Stimulated activated CD8-positive, alpha-beta memory T cell treated with anti-CD3 and anti-CD28 coated beads, Interleukin-15, amount 100 ng/mL, for 48 hours (primary cell): ENCODE results near the gene LRRC10.
"Not testable (repeated sequence)": the region's sequence is repeated elsewhere in the genome, so short reads cannot be mapped to it uniquely, and the experiment has no call there.

ENCODE experiments used
- DNase-seq, 2 donors: peaks; one replicate each; pipeline ENCODE4 v3.0.0-alpha.2; 2020; ENCODE audit warnings: low read depth in 2 of 2

LRRC10 gene

GRCh38 chr12:69619050-69619449, 8.3 kb upstream of the LRRC10 start:
- no peak for DNase-seq

DNA sequence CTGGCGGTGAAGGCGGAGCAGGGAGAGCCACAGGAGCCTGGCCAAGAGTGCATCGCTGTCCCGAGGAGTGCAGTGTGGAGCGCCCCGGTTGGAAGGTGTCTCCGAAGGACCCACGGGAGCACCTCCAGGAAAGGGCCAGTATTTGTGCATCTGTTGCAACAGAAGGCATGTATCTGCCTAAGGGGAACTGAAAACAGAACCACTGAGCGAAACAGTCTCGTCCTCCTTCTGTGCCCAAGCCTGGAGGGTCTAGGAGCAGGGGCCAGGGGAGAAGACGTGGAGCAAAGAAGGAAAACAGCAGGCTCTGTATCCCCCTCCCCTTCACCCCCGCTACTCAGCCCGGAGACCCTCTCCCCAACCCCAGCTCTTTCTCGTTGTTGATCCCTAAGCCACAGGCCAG, 5.3 kb upstream of the LRRC10 start:
- no peak for DNase-seq

DNA sequence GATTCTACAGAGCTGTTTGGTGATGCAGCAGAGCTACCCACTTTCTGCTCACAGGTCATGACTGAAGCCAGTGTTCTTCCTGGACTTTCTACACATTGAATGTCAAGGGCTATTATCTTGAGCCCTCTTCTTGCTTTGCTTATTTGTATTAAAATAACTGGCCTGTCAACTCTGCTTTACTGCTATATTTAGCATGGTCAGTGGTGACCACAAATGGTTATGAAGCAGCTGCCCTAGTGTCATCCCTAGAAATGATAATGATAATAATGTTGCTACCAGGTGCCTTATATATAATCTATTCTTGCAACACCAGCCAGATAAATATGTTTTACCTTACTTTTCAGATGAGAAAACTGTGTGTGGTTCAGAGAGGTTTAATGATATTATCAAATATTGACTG, 2.6 kb upstream of the LRRC10 start:
- no peak for DNase-seq

DNA sequence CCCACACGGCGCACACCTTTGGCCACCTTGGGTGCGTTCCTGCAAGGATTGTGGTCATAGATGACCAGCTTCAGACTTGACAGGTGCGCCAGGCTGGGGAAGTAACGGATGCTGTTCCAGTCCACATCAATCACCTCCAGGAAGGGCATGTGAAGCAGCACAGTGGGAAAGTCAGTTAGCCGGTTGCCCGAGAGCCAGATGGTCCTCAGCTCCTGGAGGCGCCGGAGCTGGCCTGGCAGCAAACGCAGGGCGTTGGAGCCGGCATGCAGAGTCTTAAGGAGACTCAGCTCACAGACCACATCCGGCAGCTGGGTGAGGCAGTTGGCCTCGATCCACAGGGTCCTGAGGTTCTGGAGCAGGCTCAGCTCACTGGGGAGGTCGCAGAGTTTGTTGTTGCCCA, 581 bp downstream of the LRRC10 start:
- no peak for DNase-seq

DNA sequence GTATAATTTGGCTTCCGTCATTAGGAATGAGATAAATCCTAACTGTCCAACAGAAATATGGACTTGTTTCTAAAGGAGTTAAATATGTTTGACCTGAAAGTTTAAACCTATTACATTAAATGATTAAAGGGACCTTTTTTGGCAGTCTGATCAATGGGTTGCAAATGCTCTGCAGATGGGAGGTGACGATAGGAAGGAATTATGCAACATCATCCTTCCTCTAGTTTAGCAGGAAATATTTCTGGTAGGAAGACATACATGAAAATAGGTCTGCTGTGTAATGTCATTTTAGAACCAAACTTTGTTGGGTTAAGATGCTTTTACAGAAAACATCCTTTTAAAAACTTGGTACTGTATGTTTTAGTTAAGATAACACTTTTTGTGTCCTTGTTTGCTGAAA, 2.6 kb downstream of the LRRC10 start:
- no peak for DNase-seq

GRCh38 chr12:69604275-69604674, 6.4 kb downstream of the LRRC10 start:
- DNase-seq, result not testable (repeated sequence)

DNA sequence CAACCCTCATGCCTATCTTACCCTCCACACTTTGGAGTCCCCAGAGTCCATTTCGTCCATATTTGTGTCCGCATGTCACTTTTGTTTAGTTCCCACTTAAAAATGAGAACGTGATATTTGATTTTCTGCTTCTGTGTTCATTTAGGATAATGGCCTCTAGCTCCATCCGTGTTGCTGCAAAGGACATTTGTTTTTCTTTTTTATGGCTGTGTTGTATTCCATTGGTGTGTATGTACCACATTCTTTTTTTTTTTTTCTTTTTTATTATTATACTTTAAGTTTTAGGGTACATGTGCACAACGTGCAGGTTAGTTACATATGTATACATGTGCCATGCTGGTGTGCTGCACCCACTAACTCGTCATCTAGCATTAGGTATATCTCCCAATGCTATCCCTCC, 7.2 kb downstream of the LRRC10 start:
- not testable (repeated sequence) for DNase-seq

GRCh38 chr12:69602954-69603353, 7.8 kb downstream of the LRRC10 start:
- DNase-seq, result no peak

DNA sequence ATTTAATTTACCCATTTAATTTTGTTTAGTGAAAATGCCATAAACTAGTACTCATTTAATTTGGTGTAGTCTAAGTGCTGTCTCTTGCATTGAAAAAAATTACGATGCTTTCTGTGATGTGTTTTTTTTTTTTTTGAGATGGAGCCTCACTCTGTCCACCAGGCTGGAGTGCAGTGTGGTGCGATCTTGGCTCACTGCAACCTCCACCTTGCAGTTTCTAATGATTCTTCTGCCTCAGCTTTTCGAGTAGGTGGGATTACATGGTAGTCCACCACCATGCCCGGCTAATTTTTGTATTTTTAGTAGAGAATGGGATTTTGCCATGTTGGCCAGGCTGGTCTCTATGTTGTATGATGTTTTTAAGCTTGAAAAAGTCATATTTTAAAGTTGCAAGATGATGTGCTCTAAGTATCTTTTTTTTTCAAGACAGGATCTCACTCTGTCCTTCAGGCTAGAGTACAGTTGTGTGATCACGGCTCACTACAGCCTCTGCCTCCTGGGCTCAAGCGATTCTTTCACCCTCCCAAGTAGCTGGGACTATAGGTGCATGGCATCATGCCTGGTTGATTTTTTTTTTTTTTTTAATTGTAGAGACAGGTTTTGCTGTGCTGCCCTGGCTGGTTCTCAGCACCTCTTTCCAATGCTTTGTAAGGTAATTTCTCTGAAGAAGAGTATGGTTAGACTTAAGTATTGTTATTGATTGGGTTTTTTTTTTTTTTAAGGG, 8.6 kb downstream of the LRRC10 start:
- no peak for DNase-seq

DNA sequence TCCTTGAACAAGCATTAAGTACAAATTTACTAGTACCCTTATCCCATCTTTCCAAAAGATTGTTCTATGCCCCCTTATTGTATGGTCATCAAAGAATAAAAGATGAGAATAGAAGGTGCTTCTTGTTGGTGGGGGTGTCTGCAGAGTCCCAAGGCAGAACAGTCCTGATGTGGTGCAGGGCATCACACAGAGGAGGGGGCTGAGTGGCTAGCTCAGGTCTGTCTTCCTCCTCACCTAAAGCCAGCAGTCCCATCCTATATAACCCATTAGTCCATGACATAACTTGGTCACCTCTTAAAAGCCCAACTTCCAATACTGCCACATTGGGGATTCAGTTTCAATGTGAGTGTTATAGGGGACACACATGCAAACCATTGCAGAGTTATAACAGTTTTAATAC, 9.9 kb downstream of the LRRC10 start:
- DNase-seq, result no peak

GRCh38 chr12:69598174-69598753, 12.4 kb downstream of the LRRC10 start:
- DNase-seq, result no peak

DNA sequence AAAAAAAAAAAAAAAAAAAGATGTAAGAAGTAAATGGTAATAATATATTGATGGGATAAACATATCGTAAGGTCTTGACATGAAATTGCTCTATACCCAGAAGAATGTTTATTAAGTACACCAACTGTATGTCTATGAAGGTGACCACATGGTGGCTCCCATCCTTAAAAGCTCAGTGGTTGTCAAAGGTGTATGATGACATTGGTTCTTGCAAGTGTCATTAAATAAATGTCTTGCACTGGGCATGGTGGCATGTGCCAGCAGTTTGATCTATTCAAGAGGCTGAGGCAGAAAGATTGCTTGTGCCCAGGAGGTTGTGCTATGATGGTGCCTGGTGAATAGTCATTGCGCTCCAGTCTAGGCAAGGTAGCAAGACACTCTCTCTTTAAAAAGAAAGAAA, 15.0 kb downstream of the LRRC10 start:
- no peak for DNase-seq

GRCh38 chr12:69589082-69589481, 21.6 kb downstream of the LRRC10 start:
- no peak for DNase-seq

- no peak for DNase-seq
Observed at GRCh38 chr12:69588527-69588926, 22.2 kb downstream of the LRRC10 start.

DNA sequence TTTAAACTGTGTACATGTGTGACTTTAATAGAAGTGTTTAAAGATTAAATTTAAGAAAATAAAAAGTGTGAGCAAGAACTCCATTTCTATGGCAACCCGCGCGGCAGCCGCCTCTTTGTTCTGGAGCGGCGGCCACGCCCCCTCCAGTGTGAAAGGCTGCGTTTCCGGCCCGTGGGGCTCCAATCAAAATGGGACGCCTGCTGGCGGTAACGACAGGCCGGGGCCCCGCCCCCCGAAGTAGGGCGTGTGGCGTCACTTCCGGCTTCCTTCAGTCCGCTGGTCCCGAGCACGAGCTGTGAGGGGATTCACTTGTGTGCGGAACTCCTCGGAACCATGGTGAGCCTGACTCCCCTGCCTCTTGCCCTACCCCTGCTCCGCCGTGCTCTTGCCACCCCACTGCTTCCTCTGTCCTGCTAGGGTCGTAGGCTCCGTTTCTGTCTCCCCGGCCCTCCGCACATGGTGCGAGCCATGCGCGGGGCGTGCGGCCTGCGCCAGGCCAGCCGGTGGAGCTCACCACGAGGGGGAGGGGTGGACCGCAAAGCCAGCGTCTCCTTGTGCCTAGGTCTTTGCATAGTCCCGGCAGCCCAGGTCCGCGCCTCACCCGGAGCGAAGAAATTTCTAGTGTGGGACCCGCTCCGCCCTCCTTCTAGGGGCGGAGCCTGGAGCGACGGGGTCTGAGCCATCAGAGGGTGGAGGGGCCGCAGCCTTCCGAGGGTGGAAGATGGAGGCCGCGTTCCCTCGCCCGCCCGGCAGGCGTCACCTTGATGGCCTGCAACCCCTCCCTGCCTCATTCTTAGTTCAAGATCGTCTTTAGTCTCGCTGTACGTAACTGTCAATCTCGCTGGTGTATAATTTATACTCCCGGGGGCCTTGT, 25.3 kb downstream of the LRRC10 start, which contains the start of gene CCT2:
Gene CCT2, plus strand, starts transcription at position 271 of the 874 bp plus-strand sequence. Its CDS starts 63 bp downstream, at position 334.
- peak; percentile 94 for DNase-seq

DNA sequence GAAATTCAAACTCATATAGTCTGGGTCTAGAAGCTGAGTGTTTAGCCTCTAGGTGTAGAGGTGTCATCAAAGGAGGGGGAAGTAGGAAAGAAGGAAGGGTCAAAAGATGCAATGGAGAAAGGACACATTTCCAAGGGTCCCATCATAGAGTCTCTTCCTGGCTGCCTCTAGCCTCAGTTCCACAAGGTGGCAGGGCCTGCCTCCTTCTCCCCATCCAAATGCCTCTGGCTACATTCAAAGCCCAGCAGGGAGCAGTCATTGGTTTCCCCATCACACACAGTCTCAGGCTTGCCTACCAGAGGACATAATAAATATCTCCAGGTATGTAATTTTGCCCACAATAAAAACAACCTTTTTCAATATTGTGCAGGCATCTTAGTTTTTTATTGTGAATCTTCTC, 27.5 kb downstream of the LRRC10 start:
- no peak for DNase-seq

DNA sequence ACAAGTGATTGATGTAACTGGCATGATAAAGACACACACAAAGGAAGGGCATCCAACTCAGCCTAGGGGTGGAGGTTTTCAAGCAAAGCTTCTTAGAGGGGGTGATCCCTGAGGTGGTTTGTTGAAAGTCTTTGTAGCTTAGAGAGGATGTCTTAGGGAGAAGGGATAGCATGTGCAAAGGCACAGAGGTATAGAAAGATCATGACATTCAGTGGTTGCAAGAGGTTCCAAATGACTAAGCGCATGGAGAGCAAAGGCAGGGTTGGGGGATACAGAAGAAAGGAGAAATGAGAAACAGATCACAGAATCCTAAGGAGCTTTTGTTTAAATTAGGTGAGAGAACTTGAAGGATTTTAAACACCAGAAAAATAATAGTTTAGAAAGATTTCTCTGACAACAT, 30.6 kb downstream of the LRRC10 start:
- no peak for DNase-seq

DNA sequence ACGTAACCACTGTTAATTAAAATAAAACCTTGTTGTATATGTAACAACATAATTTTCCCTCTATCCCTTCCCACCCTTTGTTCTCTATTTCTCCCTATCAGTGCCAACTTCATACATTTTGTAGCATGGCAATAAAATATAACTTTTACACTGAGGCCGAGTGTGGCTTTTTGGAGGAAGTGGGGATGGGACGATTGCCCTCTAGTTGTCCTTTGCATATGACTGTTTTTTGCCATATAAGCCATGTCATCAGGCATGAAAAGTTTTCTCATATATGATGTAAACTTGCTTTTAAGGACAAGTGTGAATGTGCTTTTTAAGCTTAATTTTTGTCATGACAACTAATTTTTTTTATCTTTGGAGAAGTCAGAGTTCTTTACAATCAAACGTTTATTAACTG, 31.7 kb downstream of the LRRC10 start:
- no peak for DNase-seq

DNA sequence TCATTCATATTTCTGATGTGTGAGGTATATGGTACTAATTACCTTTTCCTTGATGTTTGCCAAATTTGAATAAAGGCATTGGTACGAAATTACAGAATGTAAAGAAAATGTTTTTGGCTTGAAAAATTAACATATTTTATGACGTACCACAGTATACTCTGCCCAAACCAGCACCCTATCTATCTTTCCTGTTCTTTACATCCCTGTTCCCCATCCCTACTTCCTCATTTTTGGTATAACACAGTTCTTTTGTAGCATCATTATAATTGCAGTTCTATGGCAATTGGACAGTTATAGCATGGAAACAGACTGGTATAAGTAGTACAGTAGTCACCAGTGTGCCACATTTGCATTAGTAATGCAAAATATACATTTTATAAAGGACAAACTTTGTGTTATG, 32.4 kb downstream of the LRRC10 start:
- no peak for DNase-seq

- no peak for DNase-seq
Observed at GRCh38 chr12:69575346-69575745, 35.4 kb downstream of the LRRC10 start.

GRCh38 chr12:69570545-69571399, 39.9 kb downstream of the LRRC10 start:
- DNase-seq, result peak; percentile 15 to 25
